Middle frontal gyrus (tissue), 1 donor: ENCODE results near the gene S100A2.

ENCODE experiments used
- DNase-seq: peaks from one replicate; pipeline ENCODE4 v3.0.0-alpha.2; 2015; ENCODE audit warnings: low spot score; ENCODE audit errors: extremely low spot score

The S100A2 gene

DNA sequence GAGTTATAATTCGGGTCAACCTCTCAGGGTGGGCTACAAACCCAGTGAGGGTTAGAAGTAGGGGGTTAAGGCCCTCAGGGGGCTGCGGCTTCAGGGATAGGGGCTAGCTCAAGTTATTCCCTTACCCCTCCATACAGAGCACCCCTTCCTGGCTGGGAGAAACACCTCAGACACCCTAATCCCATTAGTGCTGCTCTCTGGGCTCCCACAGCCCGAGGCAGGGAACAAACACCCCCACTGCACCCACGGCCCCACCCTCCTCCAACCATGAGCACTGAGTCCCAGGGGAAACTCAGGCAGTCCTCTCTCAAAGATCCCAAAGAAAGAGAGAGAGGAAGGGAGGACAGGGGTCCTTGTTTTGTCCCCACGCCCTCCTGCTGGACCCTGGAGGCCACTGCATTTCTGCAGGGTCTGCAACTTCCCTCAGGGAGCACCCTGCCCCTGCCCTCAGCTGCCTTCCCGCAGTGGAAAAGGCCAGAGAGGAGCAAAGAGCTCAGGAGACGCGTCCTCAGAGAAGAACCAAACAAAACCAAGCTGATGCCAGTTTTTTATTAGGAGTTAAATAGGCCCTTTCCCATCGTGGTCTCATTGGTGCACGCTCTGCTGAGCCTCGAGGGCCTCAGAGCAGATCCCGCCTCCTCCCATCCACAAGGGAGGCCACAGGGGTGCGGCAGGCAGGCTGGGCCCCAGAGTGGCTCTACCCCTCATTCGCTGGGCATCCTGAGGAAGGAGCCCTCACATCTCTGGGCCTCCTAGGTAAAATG lies 18.7 kb downstream of the S100A2 start:
- DNase-seq: no peak

DNA sequence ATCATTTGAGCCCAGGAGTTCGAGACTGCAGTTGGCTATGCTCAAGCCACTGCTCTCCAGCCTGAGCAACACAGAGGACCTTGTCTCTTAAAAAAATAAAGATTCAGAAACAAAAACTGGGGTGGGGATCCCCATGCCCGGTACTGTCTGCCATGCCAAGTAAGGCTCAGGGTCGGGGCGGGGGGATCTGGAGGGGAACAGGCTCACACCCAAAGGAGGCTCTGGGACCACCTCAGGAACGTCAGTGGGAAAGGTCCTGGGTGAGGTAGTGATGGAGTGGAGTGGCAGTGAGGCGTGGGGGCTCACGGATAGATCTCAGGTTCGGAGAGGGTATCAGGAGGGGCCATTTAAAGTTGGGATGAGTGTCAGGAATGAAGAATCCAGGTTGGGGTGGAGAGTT lies 19.3 kb downstream of the S100A2 start:
- no peak for DNase-seq

GRCh38 chr1:153545067-153546055 lies 20.3 kb downstream of the S100A2 start, which contains the start of gene S100A4:
TSS of gene S100A4 (minus strand) at chr1:153545806. CDS start at chr1:153544794, 1,012 bp downstream.
- no peak for DNase-seq

DNA sequence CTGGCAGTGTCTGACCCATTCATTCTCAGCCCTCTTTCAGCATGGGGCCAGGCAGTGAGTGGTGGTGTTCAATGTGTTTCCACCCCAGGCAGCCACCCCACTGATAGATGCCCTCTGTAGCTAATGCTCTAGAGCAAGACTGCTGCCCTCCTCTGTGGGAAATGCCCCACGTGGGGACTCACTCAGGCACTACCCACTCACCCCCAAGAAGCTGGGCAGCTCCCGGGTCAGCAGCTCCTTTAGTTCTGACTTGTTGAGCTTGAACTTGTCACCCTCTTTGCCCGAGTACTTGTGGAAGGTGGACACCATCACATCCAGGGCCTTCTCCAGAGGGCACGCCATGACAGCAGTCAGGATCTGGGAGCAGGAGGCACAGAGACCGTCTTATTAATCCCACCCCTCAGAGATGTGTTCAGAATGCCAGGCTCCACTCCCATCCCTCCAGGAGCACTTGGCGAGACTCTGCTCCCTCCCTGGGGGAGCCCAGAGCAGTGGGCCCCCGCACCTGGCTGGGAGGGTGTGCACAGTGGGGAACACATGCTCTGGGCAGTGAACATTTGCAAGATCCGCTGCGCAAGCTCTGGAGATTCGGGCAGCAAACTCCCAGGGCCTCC lies 21.1 kb downstream of the S100A2 start:
- DNase-seq: no peak

- no peak for DNase-seq
Observed at GRCh38 chr1:153543736-153544135, 21.9 kb downstream of the S100A2 start.

DNA sequence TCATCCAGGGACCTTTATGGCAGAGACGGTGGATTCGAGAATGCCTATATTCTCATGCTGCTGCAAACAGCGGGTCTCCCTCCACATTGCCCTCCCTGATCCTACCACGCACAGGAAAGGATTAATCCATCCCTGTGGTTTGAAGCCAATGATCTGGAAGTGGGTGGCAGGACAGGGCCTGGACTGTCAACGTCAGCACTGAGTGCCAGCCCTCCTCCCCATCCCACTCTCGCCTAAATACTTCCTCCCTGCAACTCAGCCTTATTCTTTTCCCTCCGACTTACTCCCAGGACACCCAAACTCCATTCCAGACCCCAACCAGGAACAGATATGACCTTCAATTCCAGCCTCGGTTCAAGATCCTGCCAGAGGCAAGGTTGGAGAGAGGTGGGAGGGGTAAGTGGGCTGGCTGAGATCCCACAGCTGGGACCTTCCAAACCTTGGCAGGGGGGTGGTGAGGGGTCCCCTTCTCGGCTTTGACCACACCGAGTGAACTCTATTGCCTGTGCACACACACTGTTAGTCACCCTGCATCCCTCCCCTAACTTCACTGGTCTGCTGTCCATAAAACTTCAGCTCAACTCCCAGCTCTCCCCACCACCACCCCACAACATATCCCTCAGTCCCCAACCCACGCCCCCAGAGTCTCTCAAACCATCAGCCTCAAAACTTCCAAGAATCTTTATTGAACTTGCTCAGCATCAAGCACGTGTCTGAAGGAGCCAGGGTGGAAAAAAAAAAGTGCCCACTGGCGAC lies 22.5 kb downstream of the S100A2 start:
- no peak for DNase-seq

DNA sequence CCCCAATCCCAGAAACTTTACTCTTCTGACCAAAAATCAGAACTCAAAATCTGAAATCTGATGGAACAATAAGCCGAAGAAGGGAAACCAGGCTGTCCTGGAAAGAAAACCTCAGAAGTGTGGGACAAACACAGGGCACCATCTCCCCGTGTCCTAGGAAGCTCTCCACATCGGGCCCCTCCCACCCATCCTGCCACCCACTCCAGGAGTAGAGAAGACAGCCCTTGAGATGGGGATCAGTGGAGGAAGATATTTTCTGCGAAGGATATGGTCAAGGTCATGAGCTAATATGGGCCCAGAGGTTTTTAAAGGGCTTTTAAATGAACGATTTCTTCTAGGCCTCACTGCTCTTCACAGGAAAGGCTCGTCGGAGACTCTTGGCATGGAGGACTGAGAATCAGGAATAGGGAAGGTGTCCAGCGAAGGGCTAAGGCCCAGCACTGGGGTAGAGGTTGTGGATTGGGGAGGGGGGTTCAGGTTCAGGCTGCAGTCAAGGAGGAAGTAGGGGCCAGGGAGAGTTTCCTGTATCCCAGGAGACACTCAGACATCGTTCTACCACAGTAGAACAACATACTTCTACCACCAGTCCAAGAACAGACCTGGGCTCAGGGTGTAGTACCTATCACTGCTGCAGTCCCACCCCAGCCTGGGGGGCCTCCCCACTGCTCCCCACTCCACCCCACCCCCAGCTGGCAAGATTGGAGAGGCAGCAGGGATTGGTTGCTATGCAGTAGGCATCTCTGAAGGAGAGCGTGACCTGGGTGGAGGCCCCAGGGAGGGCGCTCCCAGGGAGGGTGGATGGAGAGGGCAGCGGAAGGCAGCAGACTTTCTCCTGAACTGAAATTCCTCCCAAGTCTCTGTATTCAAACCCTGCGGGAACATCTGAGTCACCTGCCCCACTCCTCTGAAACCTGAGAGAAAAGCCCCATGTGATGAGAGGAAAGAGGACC lies 23.7 kb downstream of the S100A2 start:
- DNase-seq: no peak

- no peak for DNase-seq
Observed at GRCh38 chr1:153540394-153541361, 25.0 kb downstream of the S100A2 start, which contains the start of gene S100A5. TSS of gene S100A5 (minus strand) at chr1:153540934. CDS start at chr1:153540191, 743 bp downstream.

GRCh38 chr1:153539395-153540093 lies 26.1 kb downstream of the S100A2 start:
- DNase-seq: no peak

DNA sequence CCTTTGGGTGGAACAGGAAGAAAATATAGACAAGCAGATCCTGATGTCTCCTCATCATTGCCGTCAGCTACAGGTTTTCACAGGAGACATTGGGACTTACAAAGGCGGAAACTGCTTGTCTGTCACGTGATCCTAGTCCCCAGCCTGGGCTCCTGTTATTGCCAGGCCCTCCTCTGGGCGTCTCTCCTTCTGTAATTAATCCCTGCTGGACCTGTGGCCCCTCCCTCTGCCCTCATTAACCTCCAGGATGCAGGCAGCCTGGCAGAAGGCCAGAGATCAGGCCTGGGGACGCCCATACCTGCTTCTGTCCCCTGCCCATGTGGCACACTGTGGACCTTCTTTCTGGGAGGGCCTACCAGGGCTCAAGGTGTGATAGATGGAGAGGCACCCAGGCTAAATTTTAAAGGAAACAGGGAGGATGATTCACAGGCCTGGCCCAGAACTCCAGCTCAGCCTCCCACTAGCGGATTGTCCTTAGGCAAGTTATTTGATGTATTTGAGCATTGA lies 27.3 kb downstream of the S100A2 start:
- DNase-seq: no peak

- DNase-seq: no peak
Observed at GRCh38 chr1:153537376-153537730, 28.3 kb downstream of the S100A2 start.

DNA sequence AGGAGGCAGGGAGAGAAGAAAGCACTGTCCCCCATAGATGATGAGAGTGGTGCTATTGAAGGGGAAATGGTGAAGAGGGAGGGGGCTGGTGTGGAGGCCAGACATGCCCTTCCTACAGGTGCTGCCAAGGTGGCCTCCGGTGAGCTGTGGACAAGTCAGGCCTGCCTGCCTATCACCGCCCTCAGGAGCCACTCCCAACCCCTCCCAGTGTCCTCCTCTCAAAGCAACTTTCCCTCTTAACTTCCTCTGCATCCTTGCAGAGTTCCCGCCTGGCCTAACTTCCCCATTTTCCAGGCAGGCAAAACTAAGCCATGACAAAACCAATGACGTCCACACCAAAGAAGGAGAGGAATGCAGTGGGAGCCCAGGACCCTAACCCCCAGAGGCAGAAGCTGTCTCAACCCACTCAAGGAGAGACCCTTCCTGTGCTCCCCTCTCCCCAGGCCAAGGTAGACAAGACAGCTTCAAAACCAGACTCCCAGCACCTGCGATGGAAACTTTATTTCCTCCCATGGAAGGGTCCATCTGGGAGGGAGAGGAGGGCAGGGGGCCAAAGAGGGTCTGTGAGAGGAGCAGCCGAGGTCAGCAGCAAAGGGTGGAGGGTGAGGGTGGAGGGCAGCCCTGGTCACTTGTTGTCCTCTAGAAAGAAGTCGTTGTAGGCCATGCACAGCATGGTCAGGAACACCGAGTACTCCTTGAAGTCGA lies 28.8 kb downstream of the S100A2 start:
- DNase-seq: no peak

- peak; percentile 22 for DNase-seq
Observed at GRCh38 chr1:153536012-153536670, 29.5 kb downstream of the S100A2 start.

GRCh38 chr1:153535242-153536011 lies 30.2 kb downstream of the S100A2 start, which contains the start of gene S100A6:
TSS of gene S100A6 (minus strand) at chr1:153535991. CDS start at chr1:153535339, 652 bp downstream.
- DNase-seq: no peak

DNA sequence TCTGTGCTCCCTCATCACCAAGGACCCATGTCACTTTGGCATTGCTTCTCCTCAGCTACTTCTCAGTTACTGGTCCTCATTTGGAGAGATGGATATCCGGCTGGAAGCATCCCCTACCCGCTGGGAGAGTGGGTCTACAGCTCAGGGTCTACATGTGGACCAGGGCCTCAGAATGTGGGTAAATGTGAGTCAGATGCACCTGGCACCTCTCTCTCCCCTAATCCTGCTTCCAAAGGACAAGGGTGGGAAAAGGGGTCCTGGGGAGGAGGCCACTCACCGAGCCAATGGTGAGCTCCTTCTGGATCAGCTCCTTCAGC lies 30.8 kb downstream of the S100A2 start:
- DNase-seq: no peak
